IPS-NIHi7 (cell line): ENCODE results near the gene TIFAB.

ENCODE experiments used
- DNase-seq: peaks from one replicate; pipeline ENCODE4 v3.0.0; 2012; ENCODE audit warnings: mixed read lengths; ENCODE audit errors: extremely low spot score

TIFAB gene

GRCh38 chr5:135481909-135482311 lies 29.8 kb upstream of the TIFAB start:
- DNase-seq = no peak

- DNase-seq = no peak
Observed at GRCh38 chr5:135481387-135481786, 29.2 kb upstream of the TIFAB start.

- no peak for DNase-seq
Observed at GRCh38 chr5:135480511-135480910, 28.4 kb upstream of the TIFAB start.

GRCh38 chr5:135478938-135479337 lies 26.8 kb upstream of the TIFAB start:
- DNase-seq = peak; percentile 33

- DNase-seq = peak; percentile 27
Observed at GRCh38 chr5:135477613-135478066, 25.5 kb upstream of the TIFAB start.

GRCh38 chr5:135476615-135477581 lies 24.7 kb upstream of the TIFAB start:
- DNase-seq = no peak

GRCh38 chr5:135473956-135474670 lies 22.0 kb upstream of the TIFAB start:
- no peak for DNase-seq

- DNase-seq = no peak
Observed at GRCh38 chr5:135472141-135472540, 20.0 kb upstream of the TIFAB start.

GRCh38 chr5:135471726-135472125 lies 19.6 kb upstream of the TIFAB start:
- no peak for DNase-seq

GRCh38 chr5:135469911-135470310 lies 17.8 kb upstream of the TIFAB start:
- DNase-seq = no peak

- no peak for DNase-seq
Observed at GRCh38 chr5:135468541-135468940, 16.4 kb upstream of the TIFAB start.

GRCh38 chr5:135467871-135468485 lies 15.8 kb upstream of the TIFAB start:
- no peak for DNase-seq

- DNase-seq = no peak
Observed at GRCh38 chr5:135467051-135467625, 15.0 kb upstream of the TIFAB start.

GRCh38 chr5:135466178-135467050 lies 14.3 kb upstream of the TIFAB start:
- peak; percentile 91 for DNase-seq

GRCh38 chr5:135465391-135466122 lies 13.4 kb upstream of the TIFAB start:
- DNase-seq = no peak

GRCh38 chr5:135462304-135462703 lies 10.2 kb upstream of the TIFAB start:
- DNase-seq = peak; percentile 90

GRCh38 chr5:135461481-135462151 lies 9.5 kb upstream of the TIFAB start:
- DNase-seq = no peak

- DNase-seq = no peak
Observed at GRCh38 chr5:135460246-135461033, 8.3 kb upstream of the TIFAB start.

- no peak for DNase-seq
Observed at GRCh38 chr5:135458921-135459331, 6.8 kb upstream of the TIFAB start.
